Memory B cell (primary cell): ENCODE data around the gene KCNQ4.

Source experiments
- ATAC-seq: fragments of 150-1000 bp; cut with Tn5 transposase; 2 replicates; pipeline ENCODE4 v1.10.0; 2021; ENCODE audit warnings: low read depth, mild to moderate bottlenecking, moderate library complexity
- DNase-seq, 2 donors: peaks; one replicate each; pipeline ENCODE4 v3.0.0; 2022; ENCODE audit warnings: low spot score in 2 of 2
- H3K27ac Mint-ChIP-seq: one replicate; pipeline ENCODE4 v1.8.0; 2022; ENCODE audit warnings: mild to moderate bottlenecking, moderate library complexity, mixed read lengths
- H3K27me3 Mint-ChIP-seq: one replicate; pipeline ENCODE4 v1.8.0; 2022; ENCODE audit warnings: mixed read lengths
- H3K36me3 Mint-ChIP-seq: one replicate; pipeline ENCODE4 v1.8.0; 2022; ENCODE audit warnings: mild to moderate bottlenecking, mixed read lengths
- H3K4me1 Mint-ChIP-seq: one replicate; pipeline ENCODE4 v1.8.0; 2022; ENCODE audit warnings: mixed read lengths
- H3K4me3 Mint-ChIP-seq: one replicate; pipeline ENCODE4 v1.8.0; 2022; ENCODE audit warnings: mild to moderate bottlenecking, moderate library complexity, mixed read lengths
- H3K9me3 Mint-ChIP-seq: one replicate; pipeline ENCODE4 v1.8.0; 2022; ENCODE audit warnings: mixed read lengths

Gene KCNQ4

DNA sequence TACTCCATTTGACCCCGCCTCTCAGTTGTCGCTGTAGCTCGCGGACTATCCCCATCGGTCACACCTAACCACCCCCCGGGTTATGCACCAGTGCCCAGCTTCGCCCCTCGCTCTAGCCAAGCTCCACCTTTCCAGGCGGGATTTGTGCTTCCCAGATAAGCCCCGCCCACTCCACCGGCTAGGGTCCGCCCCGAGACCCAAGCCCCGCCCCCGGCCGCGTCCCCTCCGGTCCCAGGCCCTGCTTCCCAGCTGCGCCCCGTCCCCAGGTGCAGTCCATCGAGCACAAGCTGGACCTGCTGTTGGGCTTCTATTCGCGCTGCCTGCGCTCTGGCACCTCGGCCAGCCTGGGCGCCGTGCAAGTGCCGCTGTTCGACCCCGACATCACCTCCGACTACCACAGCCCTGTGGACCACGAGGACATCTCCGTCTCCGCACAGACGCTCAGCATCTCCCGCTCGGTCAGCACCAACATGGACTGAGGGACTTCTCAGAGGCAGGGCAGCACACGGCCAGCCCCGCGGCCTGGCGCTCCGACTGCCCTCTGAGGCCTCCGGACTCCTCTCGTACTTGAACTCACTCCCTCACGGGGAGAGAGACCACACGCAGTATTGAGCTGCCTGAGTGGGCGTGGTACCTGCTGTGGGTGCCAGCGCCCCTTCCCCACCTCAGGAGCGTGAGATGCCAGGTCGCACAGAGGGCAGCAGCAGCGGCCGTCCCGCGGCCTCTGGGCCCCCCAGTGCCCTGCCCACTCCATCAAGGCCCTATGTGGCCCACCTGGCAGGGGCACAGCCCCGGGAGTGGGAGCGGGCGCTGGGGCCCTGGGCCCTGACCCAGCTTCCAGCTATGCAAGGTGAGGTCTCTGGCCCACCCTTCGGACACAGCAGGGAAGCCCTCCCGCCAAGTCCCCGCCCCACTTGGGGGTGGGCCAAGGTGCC lies 54.7 kb downstream of the KCNQ4 start:
- peaks cover 3% of the 10 kb centered on the region for H3K36me3 Mint-ChIP-seq
- no peak overlapping the region for H3K27ac Mint-ChIP-seq
- peaks cover 12% of the 10 kb centered on the region for H3K27me3 Mint-ChIP-seq
- DNase-seq = no peak
- H3K4me3 Mint-ChIP-seq = no peak overlapping the region
- peaks cover 3% of the 10 kb centered on the region for H3K9me3 Mint-ChIP-seq
- no peak for ATAC-seq
- no peaks in the 10 kb centered on the region for H3K4me1 Mint-ChIP-seq

DNA sequence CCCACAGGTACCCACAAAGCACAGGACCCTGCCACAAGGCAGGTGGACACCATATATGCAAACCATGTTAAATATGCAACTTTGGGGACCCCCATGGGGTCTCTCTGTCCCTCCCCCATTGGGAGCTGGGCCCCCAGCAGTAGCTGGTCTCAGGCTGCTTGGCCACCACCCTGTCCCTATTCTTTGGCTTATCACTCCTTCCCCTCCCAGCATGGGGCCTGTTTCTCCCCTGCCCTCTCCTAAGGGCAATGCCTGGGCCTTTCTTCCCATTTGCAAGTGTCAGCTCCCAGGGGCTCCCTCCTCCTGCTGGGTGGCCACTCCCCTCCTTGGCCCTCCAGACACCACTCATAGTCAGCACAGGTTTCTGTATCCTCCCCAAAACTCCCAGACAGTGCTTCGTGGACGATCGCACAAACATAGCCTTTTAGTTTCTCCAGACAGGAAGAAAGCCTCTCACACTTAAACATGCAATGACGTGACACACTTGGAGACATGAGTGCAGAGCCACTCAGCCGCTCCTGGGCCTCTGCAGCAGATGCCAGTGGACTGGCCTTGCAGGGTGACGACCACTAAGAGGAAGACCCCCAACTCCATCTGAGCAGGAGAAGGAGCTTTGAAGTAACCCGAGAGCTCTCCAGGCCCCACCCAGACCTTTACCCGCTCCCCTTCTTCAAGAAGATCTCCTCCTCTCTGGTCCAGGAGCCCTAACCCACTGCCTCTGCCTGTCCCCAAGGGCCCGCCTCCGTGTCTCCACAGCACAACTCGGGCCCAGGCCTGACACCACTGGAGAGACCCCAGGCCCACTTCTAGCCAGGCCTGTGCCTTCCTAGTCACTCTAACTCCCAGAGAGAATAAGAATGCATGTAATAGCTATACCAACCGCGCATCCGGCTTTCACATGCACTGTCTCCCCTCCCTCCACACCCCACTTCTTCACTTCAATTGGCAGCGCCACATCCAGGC lies 55.7 kb downstream of the KCNQ4 start:
- Mint-ChIP-seq H3K27ac (no peak overlapping the region), H3K36me3 (peaks cover 3% of the 10 kb centered on the region), H3K4me3 (no peak overlapping the region), H3K9me3 (peaks cover 3% of the 10 kb centered on the region), H3K27me3 (peaks cover 14% of the 10 kb centered on the region), H3K4me1 (no peaks in the 10 kb centered on the region)
- ATAC-seq (no peak), DNase-seq (no peak)

DNA sequence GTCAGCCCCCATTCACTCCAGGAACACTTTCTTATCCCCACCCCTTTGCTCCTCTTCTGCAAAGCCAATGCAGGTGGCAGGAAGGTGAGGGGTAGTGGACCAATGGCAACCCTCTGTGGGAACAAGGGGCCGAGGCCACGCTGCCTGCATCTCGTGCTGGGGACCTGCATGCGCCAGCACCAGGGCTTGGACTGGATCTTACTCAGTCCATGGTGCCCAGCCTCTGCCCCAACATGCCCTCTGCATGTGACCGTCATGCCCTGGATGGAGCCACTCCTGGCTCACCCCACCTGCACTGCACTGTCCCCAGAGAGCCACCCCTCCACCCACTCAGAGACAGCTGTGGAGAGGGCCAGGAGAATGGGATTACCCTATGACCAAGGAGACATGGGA lies 56.4 kb downstream of the KCNQ4 start:
- Mint-ChIP-seq H3K27ac (no peak overlapping the region), H3K27me3 (peaks cover 12% of the 10 kb centered on the region), H3K4me3 (no peak overlapping the region), H3K9me3 (peaks cover 3% of the 10 kb centered on the region), H3K4me1 (no peaks in the 10 kb centered on the region), H3K36me3 (peaks cover 3% of the 10 kb centered on the region)
- ATAC-seq (no peak), DNase-seq (no peak)

DNA sequence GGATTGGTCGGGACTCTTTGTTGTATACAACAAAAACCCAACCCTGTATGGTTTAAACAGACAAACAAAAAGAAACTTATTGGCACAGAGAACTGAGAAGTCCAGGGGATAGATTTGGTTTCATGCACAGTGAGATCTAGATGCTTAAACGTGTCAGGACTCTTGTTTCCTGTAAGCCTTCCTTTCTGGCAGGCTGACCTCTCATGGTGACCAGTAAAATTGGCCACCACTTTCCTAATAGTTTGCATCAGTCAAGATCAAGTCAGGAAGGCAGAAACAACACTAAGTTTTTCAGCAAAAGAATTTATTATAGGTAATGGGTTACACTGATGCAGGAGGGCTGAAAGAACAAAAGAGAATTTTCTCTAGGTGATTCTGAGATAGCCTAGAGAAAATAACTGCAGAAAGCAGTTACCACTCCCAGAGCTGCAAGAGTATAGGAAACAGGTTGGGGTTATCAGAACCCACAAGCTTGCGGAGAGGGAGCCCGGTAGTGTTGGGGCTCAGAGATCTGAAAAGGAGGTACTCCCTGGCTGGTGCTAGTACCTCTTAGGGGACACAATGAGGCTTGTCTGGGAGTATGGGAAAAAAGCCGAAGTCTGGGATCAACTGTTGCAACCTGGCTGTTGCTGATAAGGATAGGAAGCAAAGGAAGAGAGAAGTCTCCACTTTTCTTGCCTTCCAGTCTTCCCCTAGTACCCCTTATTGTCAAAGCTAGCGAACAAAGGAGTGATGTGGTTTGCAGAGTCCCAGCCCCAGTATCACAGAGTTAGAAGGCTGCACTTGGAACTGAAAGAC lies 57.1 kb downstream of the KCNQ4 start:
- H3K4me3 Mint-ChIP-seq = no peak overlapping the region
- H3K27me3 Mint-ChIP-seq = peaks cover 12% of the 10 kb centered on the region
- H3K4me1 Mint-ChIP-seq = peaks cover 3% of the 10 kb centered on the region
- H3K9me3 Mint-ChIP-seq = peaks cover 3% of the 10 kb centered on the region
- no peak overlapping the region for H3K27ac Mint-ChIP-seq
- ATAC-seq (no peak), DNase-seq (no peak)
- peaks cover 3% of the 10 kb centered on the region for H3K36me3 Mint-ChIP-seq

DNA sequence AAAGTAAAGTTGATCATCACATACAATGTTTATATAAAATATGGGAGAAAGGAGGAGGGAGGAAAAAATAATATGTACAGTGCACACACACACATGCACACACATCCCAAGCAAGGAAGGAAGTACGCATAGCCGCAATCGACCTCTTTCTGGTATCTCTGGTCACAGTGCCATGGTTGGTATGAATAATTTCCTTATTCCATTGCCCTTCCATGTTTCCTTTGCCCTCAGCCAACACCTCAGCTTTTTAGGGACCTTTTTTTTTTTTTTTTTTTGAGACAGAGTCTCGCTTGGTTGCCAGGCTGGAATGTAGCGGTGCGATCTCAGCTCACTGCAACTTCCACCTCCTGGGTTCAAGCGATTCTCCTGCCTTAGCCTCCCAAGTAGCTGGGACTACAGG lies 58.0 kb downstream of the KCNQ4 start:
- Mint-ChIP-seq H3K36me3 (peaks cover 3% of the 10 kb centered on the region), H3K4me1 (peaks cover 3% of the 10 kb centered on the region), H3K27ac (no peak overlapping the region), H3K4me3 (no peak overlapping the region), H3K9me3 (peaks cover 3% of the 10 kb centered on the region), H3K27me3 (peaks cover 12% of the 10 kb centered on the region)
- ATAC-seq (no peak), DNase-seq (no peak)

DNA sequence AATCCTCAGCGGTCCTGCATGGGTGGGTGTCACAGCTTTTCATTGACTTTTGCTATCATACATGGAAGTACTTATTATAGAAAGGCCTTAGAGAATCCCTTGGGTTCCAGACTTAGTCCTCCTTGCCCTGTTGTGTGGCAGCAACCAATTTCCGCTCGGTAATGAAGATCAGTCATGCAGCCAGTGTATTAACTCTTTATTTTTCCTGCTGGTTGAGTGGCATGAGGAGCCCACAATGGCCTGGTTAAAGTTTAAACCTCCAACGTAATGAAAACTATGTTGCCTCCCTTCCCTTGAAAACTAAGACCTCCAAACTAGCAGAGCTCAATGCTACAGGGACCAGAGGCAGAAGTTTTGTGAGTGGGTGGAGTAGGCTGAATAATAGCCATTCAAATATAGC lies 58.6 kb downstream of the KCNQ4 start:
- H3K9me3 Mint-ChIP-seq = peaks cover 3% of the 10 kb centered on the region
- H3K27ac Mint-ChIP-seq = no peak overlapping the region
- H3K27me3 Mint-ChIP-seq = peaks cover 12% of the 10 kb centered on the region
- no peak overlapping the region for H3K4me3 Mint-ChIP-seq
- ATAC-seq (no peak), DNase-seq (no peak)
- H3K36me3 Mint-ChIP-seq = peaks cover 3% of the 10 kb centered on the region
- peaks cover 3% of the 10 kb centered on the region for H3K4me1 Mint-ChIP-seq

DNA sequence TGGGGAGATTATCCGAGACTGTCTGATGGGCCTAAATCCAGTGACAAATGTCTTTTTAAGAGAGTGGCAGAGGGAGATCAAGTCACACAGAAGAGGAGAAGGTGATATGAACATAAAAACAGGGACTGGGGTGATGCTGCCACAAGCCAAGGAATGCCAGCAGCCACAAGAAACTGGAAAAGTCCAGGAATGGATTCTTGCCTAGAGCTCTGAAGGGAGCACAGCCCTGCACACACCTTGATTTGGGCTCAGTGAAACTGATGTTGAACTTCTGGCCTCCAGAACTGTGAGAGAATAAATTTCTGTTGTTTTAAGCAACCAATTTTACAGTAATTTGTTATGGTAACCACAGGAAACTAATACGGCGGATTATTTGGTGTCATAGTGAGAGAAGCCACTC lies 59.1 kb downstream of the KCNQ4 start:
- Mint-ChIP-seq H3K4me1 (peaks cover 3% of the 10 kb centered on the region), H3K4me3 (no peak overlapping the region), H3K27ac (no peak overlapping the region), H3K27me3 (peaks cover 12% of the 10 kb centered on the region), H3K9me3 (peaks cover 3% of the 10 kb centered on the region), H3K36me3 (peaks cover 3% of the 10 kb centered on the region)
- no peak for ATAC-seq
- DNase-seq = no peak

DNA sequence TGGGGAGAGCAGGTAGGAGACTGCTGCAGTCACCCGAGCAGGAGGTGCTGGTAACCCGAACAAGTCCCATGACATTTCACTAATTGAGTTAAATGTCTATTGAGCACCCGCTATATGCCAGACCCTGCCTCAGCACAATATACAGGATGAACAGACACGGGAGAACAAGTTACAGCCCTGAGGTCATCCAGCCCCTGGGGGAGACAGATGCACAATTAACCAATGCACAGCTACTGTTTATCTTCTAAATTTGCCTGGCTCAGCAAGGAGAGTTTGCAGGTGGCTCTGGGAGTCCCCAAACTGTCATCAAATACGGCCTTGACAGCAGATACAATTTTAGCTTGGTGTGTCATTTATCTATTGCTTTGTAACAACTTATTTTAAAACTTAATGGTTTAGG lies 60.5 kb downstream of the KCNQ4 start:
- H3K27me3 Mint-ChIP-seq = peaks cover 11% of the 10 kb centered on the region
- H3K27ac Mint-ChIP-seq = no peak overlapping the region
- H3K36me3 Mint-ChIP-seq = peaks cover 3% of the 10 kb centered on the region
- ATAC-seq (no peak), DNase-seq (no peak)
- H3K4me1 Mint-ChIP-seq = peaks cover 3% of the 10 kb centered on the region
- H3K4me3 Mint-ChIP-seq = no peak overlapping the region
- H3K9me3 Mint-ChIP-seq = peaks cover 3% of the 10 kb centered on the region

DNA sequence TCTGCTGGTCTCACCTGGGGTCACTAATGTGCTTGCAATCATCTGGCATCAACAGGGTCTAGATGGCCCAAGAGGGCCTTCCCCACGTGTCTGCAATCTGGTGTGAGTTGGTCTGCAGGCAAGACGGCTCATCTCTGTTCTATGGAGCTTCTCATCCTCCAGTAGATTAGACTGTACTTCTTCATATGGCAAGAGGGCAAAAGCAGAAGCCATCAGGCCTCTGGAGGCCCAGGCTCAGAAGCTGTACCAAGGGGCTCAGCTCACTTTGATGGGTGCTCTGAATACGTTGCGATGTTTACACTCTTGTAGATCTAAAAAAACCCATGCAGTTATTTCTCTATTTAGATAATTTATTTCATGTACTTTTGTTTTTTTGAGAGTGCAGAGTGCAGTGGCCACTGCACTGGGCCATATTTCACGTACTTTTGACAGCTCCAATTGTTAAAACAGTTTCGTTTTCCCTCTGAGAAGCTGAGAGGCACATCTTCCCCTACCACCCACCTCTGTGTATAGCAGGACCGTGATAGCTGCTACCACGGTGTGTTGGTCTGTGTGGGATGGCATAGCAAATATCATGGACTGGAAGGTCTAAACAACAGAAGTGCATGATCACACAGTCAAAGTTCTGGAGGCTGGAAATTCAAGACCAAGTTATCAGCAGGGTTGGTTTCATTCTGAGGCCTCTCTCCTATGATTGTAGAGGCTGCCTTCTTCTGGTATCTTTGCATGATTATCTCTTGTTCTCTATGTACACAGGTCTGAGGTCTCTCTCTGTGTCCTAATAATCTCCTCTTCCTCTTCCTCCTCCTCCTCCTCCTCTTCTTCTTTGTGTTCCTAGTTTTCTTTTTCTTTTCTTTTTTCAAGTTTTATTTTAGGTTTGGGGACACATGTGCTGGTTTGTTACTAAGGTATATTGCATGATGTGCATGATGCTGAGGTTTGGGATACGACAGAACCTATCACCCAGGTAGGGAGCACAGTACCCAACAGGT lies 61.6 kb downstream of the KCNQ4 start:
- ATAC-seq (no peak), DNase-seq (no peak)
- peaks cover 5% of the 10 kb centered on the region for H3K4me1 Mint-ChIP-seq
- H3K36me3 Mint-ChIP-seq = peaks cover 3% of the 10 kb centered on the region
- no peak overlapping the region for H3K27ac Mint-ChIP-seq
- H3K27me3 Mint-ChIP-seq = peaks cover 6% of the 10 kb centered on the region
- H3K4me3 Mint-ChIP-seq = no peak overlapping the region
- H3K9me3 Mint-ChIP-seq = peaks cover 3% of the 10 kb centered on the region

DNA sequence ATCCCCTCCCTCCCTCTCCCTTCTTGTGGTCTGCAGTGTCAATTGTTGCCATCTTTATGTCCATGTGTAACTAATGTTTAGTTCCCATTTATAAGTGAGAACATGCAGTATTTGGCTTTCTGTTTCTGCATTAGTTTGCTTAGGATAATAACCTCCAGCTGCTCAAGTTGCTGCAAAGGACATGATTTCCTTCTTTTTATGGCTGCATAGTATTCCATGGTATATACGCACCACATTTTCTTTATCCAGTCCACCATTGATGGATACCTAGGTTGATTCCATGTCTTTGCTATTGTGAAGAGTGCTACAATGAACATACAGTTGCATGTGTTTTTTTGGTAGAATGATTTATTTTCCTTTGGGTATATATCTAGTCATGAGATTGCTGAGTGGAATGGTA lies 62.3 kb downstream of the KCNQ4 start:
- H3K9me3 Mint-ChIP-seq = peaks cover 3% of the 10 kb centered on the region

DNA sequence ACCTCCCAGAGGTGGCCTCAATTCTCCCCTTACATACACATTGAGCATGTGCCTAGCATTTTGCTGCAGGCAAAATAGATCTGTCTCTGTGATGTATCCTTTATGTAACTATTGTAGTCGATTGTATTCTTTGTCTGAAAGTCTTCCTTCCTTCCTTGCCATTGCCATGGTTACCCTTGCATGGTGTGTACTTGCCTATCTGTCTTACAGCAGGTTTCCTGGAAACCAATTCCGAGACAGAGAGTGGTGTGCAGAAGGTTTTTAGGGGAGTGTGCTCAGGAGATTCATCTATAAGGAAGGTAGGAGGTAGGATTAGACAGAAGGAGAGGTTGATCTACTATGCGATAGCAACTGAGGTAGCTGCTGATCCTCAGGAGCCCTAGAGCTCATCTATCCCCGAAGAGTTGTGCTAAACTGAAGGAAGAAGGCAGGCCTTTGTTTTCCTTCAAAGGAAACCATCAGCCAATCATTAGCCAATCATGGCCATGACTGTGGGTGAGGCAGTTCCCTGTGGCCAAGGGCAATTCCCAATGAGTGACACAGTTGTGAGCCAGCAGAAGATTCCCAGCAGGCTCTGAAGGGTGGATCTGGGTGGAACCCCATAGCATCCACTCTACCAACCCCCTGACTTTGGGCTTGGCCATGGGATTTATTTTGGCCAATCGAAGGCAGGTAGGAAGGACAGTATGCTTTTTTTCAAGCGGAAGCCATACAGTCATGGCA lies 63.6 kb downstream of the KCNQ4 start:
- H3K4me1 Mint-ChIP-seq = peaks cover 5% of the 10 kb centered on the region
- peaks cover 3% of the 10 kb centered on the region for H3K9me3 Mint-ChIP-seq
- peaks cover 10% of the 10 kb centered on the region for H3K27me3 Mint-ChIP-seq
- peaks cover 3% of the 10 kb centered on the region for H3K36me3 Mint-ChIP-seq
- H3K4me3 Mint-ChIP-seq = no peak overlapping the region
- DNase-seq = no peak
- no peak for ATAC-seq
- no peak overlapping the region for H3K27ac Mint-ChIP-seq

More for the DNA sequence above, 62.3 kb downstream of the KCNQ4 start:
- H3K27me3 Mint-ChIP-seq = peaks cover 6% of the 10 kb centered on the region
- peaks cover 5% of the 10 kb centered on the region for H3K4me1 Mint-ChIP-seq
- DNase-seq (no peak), ATAC-seq (no peak)
- peaks cover 3% of the 10 kb centered on the region for H3K36me3 Mint-ChIP-seq
- H3K4me3 Mint-ChIP-seq = no peak overlapping the region
- no peak overlapping the region for H3K27ac Mint-ChIP-seq

DNA sequence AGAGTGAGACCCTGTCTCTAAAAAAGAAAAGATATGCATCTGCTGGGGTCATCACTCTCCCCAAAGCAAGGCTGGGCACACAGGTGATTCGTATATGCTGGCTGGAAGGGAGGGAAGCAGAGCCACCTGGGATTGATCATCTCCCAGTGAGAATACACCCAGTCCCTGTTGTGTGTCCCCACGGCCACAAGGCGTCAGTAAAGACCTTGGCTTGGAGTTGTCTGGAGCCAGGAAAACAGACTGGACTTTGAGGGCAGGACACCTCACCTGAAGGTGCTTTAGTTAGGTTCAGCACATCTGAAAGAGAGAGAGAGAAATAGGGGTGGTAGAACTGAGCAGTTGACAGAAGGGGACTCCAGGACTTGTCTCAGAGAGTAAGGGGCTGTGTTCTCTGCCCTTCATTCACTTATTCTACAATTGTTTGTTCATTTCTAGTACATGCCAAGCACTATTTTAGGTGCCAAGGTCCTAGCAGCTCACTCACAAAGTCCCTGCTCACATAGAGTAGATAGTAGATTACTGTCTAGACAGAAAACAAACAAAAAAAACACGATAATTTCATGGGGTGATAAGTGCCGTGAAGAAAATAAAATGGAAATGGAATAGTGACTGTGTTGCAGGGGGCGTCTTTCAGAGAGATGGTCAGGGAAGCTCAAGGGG lies 65.1 kb downstream of the KCNQ4 start:
- H3K27me3 Mint-ChIP-seq = peaks cover 9% of the 10 kb centered on the region
- H3K9me3 Mint-ChIP-seq = no peaks in the 10 kb centered on the region
- no peak overlapping the region for H3K4me3 Mint-ChIP-seq
- peaks cover 5% of the 10 kb centered on the region for H3K4me1 Mint-ChIP-seq
- DNase-seq (no peak), ATAC-seq (no peak)
- H3K27ac Mint-ChIP-seq = no peak overlapping the region
- H3K36me3 Mint-ChIP-seq = no peaks in the 10 kb centered on the region
